ENCODE data around the gene SP6.

SP6 gene

DNA sequence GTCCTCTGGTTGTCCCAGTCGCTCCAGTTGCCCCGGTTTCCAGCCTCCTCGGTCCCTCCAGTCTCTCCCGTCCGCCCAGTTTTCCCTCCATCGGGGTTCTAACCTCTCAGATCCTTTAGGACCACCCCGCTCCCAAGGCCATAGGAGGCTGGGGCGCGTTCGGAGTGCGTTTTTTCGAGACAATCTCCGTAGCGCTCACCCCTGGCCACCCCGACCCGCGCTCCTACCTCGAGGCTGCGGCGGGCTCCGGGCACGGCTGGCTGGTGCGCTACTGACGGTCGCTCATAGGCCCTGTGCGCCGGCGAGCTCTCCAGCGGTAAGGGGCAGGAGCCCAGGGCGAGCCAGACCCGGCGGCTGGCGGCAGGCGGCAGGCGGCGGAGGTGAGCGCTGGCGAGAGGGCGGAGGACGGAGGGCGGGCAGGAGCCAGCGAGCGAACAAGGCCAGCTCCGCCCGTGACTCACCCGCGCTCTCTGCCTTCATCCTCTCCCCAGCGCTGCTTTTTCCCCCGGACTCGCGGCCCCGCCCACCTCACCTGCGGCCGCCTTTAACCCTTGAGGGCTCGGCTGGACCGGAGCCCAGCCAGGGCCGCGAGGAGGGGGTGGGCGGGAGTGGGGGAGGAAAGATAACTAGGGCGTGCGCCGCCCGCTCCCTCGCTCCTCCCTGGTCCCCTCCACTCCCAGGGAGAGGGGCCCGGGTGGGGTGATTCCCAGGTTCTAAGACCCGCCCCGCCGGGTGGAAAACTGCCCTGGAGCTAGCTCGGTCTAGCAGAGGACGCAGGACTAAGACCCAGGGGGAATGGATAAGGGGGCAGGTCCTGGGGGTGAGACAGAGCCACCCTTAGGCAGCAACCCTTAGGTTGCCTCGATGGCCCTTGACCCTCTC lies at the start of gene SP6:
SP6 (minus strand) TSS at position 472 of the 882 bp plus-strand sequence. CDS start 2,734 bp downstream, outside the sequence.
- TF ChIP-seq ZNF274 (IDR thresholded peaks at IDR 0.05; ENCODE audit: low read depth, low read length) = no peak
- no peak within 1 kb of the TSS for H3K4me3 ChIP-seq (ENCODE audit: low read length)

DNA sequence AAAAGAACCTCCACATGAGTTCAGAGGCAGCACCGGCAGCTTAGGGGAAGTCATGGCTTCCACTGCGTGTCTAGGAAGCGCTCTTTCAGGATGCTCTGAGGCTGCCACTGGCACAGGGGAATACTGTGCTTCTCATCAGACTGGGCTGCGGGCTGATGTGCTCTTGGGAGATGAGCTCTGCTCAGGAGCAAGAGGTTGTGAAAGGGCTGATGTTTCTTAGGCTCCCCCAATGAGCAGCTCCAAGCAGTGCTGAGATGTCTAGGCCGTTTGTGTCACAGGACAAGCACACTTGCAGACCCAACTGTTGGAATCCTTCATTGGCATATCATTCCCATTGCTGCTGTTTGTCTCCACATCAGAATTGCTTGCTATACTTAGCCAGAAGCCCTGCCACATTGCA lies 48.7 kb upstream of the SP6 start:
- no peak overlapping the region for H3K4me3 ChIP-seq (ENCODE audit: low read length)
- no peak for TF ChIP-seq ZNF274 (IDR thresholded peaks at IDR 0.05; ENCODE audit: low read depth, low read length)

GRCh38 chr17:47898241-47898640 lies 47.3 kb upstream of the SP6 start:
- no peak for TF ChIP-seq ZNF274 (IDR thresholded peaks at IDR 0.05; ENCODE audit: low read depth, low read length)
- H3K4me3 ChIP-seq (ENCODE audit: low read length) = no peak overlapping the region

DNA sequence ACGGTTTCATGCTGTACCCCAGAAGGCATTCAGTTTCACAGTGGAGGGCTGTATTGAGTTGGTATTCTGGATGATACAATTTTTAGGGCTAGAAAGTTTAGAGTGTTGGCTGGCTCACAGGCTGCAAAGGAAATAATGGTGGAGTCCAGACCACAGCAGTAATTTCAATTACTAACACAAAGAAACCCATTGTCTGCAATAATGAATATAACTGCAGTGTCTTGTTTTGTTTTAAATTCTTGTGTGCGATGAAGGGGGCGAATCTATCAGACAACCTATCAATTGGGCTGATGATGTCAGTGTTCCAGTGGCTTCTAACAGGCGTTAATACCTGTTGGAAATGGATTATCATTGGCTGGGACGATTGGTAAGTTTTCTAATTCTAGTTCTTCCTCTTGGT lies 46.6 kb upstream of the SP6 start:
- H3K4me3 ChIP-seq (ENCODE audit: low read length) = peak overlapping the region; percentile 86
- TF ChIP-seq ZNF274 (IDR thresholded peaks at IDR 0.05; ENCODE audit: low read depth, low read length) = no peak

DNA sequence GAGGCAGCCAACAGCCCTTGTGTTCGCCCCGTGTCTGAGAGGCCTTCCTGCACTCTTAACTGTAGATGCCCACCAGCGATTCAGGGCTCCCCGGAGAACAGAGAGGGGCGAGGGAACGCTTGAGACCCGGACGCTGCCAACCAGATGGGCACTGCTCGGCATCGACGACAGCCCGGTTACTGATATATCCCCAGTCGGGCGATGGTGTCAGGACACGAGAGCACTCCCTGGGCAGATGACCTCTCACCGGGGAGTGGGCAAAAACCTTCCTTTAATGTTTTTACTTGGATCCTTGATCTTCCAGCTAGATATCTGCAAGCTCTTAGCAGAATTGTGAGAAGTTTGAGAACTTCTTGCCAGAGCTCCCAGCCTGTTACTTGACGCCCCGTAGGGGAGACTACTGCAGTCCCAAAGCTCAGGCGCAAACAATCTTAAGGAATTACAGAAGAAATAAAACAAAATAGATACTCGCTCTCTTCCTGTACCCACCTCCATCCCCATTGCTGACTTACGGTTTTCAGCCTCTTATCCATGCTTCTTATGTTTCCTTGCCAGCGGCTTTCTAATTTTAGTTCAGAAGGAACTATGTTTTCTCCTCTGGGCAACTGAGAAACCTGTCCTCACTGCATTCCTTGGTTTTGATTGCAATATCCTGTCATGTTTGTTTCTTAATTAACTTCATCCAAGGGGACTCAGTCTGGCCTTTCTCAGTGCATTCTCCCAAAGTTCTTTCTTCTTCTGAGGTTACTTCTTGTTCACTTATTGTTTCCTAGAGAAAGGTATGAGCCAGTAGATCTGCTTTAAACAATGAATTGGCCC lies 45.9 kb upstream of the SP6 start:
- H3K4me3 ChIP-seq (ENCODE audit: low read length) = peak overlapping the region; percentile 86
- no peak for TF ChIP-seq ZNF274 (IDR thresholded peaks at IDR 0.05; ENCODE audit: low read depth, low read length)

DNA sequence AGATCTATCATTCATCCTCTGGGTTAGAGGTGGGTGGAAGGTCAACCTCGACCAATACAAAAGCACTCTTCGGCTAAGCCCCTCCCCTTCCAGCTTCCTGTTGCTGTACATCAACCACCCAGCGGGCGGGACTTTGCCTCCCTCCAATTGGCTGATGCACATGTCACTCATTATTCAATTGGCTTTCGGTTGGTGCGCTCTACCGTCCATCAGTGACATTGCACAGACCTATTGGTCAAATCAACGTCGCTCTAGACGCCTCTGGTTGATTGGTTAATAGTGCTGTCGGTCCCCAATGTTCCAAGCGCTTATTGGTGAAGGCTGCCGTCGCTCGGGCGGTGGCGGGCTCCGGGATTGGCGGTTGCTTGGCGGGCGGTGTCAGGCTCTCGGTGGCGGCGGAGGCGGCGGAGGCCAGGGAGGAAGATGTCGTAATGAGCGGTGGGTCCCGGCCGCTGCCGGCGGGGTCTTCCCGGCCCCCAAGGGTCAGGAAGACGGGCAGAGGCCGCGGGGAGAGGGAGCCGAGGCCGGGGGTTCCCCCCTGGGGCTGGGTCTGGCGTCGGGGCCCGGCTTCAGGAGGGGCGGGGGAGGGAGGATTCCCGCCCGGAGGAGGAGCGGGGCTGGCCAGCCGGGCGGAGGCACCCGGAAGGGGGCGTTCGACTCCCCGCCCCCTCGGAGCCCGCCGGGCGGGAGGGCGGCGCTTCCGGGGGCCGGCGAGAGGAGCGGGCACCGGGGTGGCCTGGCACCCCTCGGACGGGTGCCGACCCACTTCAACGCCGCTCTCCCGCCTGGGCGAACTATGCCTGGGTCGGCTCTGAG lies 45.1 kb upstream of the SP6 start, which contains the start of gene SP2:
SP2 (plus strand) TSS at position 381 of the 816 bp plus-strand sequence; CDS start at position 432, 51 bp downstream.
- peak within 1 kb of the TSS; percentile 86 for H3K4me3 ChIP-seq (ENCODE audit: low read length)
- no peak for TF ChIP-seq ZNF274 (IDR thresholded peaks at IDR 0.05; ENCODE audit: low read depth, low read length)

DNA sequence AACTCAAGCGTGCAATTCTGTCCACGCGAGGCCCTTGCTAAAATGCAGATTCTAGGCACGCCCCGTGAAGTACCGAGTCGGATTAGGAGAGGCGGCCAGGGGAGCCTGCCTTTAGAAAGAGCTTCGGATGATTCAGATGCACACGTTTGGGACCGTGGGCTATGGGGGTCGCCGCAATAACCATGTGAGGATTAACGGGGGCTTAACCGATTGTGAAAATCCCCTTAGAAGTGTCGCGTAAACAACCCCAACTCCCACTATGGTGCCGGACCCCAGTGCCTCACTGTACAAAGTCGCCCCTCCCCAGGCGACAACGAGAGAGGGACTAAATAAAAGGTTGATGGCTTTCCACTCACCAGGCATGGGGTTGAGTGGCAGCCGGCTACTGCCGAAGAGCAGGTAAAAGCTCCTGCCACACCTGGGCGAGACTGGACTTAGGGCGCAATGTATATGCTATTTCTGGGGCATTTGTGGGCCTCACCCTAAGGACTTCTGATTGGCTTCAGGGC lies 44.4 kb upstream of the SP6 start:
- TF ChIP-seq ZNF274 (IDR thresholded peaks at IDR 0.05; ENCODE audit: low read depth, low read length) = no peak
- peak overlapping the region; percentile 78 for H3K4me3 ChIP-seq (ENCODE audit: low read length)

- H3K4me3 ChIP-seq (ENCODE audit: low read length) = peak overlapping the region; percentile 78
- TF ChIP-seq ZNF274 (IDR thresholded peaks at IDR 0.05; ENCODE audit: low read depth, low read length) = no peak
Measured at GRCh38 chr17:47894498-47895346, 43.8 kb upstream of the SP6 start.

DNA sequence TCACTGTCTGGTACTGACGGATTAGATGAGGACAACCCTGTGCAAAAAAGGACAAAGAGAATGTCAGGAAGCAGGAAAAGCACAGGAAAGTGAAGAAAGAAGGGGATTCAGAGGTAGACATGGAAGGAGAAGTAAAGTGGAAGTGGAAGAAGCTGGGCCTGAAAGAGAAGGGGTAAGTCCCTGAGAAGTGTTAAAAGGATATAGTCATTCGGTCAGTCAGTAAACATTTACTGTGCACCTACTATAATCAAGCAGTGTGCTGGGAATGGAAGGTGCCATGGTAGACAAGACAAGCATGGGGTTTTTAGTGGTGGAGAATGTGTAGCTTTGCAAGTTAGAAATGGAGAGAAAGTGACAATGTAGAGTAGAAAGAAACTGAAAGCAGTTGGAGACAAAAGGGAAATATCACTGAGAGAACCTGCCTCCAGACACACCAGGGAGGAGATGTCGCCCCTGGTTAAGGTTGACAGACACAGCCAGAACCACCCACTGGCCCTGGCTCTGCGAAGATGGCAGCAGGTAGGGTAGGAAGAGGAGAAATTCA lies 40.7 kb upstream of the SP6 start:
- TF ChIP-seq ZNF274 (IDR thresholded peaks at IDR 0.05; ENCODE audit: low read depth, low read length) = no peak

DNA sequence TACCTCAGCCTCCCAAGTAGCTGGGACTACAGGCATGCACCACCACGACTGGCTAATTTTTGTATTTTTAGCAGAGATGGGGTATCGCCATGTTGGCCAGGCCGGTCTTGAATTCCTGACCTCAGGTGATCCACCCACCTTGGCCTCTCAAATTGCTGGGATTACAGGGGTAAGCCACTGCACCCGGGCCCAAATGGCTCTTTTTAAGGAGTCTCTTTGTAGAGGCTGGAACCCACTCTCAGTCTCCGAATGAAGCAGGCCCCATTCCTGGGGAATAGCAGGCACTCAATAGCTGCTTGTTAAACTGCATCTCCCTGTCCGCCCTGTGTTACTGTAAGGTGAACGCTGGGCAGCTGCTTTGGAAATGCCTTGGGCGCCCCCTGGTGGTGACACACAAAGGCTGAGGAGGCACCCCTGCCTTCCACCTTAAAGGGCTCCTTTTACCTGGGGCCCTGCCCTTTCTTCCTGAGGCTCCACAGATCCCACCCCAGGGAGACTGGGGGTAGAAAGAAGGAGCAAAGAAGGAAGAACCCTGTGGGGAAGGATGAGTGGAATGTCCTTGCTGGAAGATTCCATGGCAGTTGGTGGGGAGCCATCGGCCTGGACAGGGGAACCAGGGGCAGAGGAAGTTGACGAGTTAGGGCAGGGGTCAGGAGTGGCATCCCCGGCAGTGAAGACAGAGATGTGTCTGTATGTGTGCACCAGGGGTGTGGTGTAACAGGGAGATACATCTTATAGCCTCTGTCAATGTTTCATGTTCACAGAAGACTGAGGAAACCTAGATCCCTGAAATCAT lies 39.0 kb upstream of the SP6 start:
- H3K4me3 ChIP-seq (ENCODE audit: low read length) = no peak overlapping the region
- no peak for TF ChIP-seq ZNF274 (IDR thresholded peaks at IDR 0.05; ENCODE audit: low read depth, low read length)

More for the DNA sequence above, 40.7 kb upstream of the SP6 start:
- no peak overlapping the region for H3K4me3 ChIP-seq (ENCODE audit: low read length)

DNA sequence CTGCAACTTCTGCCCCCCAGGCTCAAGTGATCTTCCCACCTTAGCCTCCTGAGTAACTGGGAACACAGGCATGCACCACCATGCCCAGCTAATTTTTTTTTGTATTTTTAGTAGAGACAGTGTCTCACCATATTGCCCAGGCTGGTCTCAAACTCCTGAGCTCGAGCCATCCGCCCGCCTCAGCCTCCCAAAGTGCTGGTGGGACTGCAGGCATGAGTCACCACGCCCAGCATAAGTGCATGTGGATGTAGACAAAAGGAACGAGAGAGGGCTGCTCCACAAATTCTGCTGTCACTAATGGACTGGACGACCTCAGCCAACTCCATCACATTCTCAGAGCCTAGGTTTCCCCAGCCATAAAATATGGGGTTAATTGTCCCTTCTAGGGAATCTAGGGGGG lies 37.3 kb upstream of the SP6 start:
- TF ChIP-seq ZNF274 (IDR thresholded peaks at IDR 0.05; ENCODE audit: low read depth, low read length) = no peak
- H3K4me3 ChIP-seq (ENCODE audit: low read length) = no peak overlapping the region

Data from GM08714 (cell line).